SHP77 treated with DMSO at 0.1 percent for 48 hours (cell line): ENCODE data around the gene CPTP.

Experiments
- DNase-seq: peaks from one replicate; lab custom pipeline; 2025; lab: John Stamatoyannopoulos, UW

Gene CPTP

DNA sequence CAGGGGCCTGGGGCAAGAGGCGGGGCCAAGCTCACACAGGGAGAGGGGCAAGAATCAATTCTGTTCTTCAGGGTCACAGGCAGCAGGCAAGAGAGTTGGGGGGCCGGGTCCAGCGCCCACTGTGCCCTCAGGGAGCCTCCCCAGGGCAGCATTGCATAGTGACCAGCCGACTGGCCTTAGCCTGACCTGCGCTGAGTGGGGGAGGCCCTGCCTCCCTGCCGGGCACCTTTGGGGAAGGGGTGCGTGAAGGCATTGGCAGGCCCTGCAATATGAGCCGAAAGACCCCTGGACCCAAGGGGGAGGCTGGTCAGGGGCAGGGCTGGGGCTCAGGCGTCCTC lies 32.2 kb upstream of the CPTP start:
- DNase-seq: no peak

DNA sequence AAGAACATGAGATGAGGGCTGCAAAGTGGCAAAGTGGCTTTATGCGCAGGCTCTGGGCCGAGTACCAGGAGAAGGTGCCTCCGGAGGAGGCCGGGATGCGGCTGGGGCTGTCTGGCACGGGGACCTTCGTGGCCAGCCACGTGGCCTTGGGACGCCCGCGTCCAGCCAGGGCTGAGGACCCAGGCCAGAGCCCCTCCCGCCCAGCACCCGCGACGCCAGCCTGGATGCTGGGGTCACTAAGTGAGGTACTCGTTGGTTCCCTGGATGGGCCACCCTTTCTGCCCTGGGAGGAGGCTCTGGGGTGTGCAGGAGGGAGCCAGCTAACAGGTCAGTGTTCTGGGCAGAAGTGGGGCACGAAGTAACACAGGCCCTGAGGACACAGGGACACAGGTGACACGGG lies 31.8 kb upstream of the CPTP start:
- DNase-seq: no peak

DNA sequence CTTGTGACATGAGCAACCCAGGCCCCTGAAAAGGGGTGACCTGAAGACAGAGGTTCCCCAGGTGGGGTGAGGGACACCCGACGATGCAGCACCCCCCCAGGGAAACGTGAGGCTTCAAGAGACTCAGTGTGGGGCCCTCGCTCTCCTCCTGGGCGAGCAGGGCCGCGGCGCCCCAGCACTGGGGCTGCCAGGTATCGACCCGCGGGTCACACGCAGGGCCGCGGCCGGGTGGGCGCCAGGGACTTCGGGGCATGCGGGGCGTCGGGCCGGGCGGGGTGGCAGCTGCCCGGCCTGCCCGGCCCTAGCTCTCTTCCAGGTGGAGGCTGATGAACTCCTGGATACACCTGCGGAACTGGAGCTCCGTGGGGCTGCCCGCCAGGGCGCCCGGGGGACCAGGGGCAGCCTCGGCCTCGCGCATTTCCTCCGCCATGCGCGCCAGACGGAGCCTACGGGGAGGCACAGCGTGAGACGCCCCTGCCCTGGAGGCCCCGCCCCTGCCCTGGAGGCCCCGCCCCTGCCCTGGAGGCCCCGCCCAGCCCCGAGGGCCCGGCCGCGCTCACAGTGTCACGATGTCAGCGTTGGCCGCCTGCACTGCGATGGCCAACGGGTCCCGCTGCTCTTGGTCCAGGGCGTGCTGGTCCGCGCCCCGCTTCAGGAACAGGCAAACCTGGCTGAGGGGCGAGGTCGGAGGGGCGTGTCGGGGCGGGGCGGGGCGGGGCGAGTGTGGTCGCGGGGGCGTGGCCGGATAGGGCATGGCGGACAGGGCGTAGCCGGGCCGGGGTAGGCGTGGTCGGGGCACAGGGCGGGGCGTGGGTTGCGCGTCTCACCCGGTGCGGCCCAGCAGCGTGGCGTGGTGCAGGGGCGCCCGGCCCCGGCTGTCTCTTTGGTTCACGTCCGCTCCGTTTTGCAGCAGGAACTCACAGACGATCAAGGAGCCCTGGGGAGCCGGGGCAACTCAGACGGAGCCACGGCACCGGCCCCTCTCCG lies 31.0 kb upstream of the CPTP start:
- DNase-seq: no peak

DNA sequence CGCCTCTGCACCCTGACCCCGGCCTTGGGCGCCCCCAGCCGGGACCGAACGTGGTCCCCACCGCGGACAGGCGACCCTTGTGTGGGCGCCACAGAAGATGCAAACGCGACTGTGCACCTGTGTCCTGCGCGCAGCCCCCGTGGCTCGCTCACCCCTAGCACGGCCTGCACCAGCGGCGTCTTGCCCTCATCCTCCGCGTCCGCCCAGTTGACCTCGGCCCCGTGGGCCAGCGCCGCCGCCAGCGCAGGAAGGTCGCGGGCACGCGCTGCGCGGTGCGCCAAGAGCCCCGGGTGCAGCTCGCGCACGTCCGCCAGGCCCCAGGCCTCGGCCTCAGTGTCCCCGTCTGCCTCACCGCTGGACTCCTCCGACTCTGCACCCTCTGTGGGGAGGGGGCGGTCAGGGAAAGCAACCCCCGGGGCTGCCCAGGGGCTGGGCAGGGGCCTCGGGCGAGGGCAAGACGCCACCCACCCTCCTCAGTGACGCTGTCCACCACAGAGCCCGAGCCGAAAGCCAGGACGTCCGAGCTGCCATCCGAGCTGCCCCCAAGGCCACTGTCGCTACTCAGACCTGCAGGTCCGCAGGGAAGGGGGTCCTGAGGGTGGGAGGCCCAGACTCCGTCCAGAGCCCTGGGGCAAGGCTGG lies 30.2 kb upstream of the CPTP start:
- no peak for DNase-seq

DNA sequence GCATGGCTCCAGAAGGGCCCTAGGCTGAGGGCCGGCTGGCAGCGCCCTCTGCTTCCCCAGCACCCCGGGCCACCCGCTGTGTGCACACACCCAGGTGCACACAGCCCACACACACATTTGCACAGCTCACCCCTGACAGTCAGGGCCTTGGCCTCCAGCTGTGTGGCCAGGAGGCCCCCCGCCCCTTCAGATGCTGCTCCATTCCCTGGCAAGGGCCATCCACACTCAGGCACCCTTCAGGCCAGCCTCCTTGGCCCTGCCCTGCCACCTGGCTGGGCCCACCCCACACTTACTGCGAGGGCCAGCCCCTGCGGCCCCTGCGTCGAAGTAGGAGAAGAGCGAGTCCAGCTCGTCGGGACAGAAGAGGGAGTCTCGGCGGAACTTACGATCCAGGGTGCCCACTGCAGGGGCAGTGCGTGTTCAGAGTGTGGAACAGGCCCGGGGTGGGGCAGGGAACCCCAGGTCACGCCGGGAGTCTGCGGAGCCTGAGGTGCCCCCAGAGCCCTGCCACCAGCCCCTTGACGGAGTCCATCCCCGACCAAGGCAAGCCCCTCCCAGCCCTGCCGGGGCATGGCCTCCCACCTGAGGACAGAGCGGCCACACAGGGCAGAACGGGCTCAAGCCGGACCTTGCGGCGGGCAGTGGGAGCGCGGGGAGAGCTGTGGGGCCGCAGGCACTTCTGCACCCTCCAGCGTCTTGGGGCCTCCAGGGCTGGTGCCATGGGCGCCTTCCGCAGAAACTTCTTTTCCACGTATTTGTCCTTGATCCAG lies 29.3 kb upstream of the CPTP start:
- no peak for DNase-seq

DNA sequence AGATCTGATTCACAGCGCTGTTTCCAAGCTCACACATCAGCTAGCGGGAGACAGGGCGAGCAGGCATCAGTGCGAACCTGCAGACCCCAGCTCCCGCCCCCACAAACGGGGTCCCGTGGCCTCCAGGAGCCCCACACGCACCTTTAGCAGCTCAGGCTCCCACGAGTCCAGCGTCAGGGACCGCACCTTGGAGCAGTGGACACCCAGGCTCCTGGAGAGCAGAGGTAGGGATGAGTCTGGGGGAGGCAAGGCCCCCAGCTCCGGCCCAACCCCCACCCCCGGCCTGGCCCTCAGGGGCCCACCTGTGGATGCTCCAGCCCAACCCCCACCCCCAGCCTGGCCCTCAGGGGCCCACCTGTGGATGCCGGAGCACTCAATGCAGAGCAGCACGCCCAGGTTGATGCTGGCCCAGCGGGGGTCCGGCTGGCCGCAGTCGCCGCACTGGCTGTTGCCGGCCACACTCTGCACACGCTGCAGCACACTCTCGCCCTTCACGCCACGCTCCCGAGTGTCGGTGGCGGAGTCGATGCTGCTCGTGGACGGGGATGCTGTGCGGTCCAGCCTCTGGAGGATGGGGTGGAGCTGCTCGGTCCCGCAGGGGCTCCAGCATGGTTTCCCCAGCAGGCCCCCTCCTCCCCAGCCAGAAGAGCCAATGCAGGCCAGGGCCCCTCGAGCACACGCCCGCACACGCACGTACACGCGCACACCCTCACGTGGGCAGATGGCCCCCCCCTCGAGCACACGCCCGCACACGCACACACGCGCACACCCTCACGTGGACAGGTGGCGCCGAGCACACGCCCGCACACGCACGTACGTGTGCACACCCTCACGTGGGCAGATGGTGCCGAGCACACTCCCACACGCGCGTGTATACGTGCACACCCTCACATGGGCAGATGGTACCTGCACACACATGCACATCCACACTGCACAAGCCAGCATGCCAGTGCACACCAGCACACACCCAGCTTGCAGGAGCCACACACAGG lies 28.2 kb upstream of the CPTP start:
- DNase-seq: no peak

DNA sequence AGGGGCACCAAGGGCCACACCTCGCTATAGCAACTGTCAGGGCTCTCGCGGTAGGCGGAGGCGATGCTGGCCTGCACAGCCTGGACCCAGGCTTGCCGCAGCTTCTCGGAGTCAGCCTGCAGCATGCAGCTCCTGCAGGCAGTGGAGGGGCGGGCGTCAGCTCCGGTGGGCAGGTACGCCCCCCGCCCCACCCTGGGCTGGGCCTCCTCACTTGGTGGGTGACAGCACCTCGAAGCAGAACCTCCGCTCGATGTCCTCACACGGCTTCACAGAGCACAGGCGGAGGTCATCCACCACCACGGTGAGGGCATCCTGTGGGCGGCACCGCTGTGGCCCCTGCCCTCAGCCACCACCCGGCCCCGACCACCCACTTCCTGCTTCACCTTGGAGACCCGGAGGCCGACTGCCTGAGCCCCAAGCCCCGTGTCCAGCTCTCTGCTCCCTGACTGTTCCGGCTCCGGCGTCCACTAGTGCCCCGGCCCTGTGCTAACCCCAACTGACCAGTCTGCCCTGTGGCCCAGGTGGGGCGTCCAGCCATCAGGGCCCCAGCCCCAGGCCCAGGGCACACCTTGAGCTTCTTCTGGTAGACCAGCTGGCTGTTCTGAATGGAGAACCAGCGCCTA lies 26.7 kb upstream of the CPTP start:
- DNase-seq: no peak

DNA sequence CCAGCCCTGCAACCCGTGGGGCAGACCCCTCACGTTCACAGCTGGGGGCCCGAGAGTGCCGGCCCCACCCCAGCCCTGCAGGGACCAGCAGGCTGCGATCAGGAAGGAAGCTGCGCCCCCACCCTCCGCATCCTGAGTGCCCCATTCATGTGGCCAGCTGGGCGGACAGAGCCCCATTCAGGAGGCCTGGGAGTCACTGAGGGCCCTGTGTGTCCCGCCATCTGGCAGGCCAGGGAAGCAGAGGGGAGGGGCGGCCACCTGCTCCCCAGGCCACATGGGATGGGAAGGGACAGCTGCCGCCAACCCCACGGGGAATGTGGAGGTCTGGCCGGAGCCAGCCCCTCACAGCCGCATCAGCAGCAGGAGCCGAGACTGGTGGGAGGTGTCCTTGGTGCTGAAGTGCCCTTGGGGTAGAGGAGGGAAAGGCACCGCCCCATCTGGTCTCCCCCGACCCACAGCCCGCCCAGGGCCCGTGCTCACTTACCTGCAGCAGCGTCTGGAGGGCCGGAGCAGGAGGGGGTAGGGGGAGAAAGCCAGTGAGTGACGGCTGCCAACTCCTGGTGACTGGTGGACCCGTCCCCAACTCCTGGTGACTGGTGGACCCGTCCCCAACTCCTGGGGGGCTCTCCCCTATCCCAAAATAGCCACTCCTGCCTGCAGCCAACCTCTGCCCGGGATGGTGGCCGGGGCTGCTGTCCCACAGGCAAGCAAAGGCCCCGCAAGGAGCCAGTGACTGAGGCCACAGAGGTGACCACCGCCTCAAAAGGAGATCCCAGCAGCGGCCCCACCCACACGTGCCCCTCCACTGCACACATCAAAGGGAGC lies 25.5 kb upstream of the CPTP start:
- peak; percentile 60 for DNase-seq

DNA sequence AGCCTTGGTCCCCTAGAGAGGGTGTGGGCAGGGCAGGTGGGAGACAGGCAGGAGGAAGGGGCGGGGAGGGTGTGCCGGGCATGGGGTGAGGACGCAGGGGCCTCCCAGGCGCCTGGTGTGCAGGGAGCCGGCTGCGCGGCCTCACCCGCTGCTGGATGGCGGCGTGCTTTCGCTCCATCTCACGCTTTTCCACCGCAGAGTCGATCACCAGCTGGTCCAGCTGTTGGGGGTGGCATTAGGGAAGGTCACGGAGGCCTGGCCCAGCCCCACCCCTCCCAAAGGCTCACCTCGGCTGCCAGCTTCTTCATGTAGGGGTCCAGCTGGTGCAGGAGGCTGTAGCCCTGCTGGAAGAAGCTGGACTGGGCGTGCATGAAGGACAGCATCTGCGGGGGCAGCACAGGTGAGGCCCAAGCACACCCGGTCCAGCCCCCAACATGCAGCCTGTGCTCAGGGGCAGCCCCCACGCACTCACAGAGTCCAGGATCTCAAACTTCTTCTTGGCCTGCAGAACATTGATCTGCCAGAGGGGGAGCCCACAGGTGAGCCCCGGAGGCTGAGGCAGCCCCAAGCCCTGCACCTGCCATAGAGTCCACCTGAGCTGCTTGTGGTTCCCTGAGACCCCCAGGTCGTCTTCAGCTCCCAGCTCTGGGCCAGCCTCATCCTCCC lies 24.8 kb upstream of the CPTP start:
- DNase-seq: no peak

DNA sequence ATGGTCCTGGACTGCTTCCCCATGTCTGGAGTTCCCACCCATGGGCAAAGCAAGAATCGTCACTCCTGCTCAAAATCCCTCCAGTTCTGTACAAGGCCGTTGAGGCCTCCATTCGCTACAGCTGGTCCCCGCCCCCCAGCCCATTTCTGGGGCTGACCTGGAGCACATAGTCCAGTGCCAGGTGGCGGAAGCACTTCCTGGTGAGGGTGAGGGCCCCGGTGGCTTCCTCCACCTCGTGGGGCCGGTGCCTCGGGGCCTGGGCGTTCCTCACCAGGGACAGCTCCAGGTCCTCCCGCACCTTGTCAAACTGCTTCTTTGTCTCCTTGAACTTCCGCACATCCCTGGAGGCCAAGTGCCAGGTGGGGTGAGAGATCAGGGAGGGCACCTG lies 24.3 kb upstream of the CPTP start:
- DNase-seq: no peak

DNA sequence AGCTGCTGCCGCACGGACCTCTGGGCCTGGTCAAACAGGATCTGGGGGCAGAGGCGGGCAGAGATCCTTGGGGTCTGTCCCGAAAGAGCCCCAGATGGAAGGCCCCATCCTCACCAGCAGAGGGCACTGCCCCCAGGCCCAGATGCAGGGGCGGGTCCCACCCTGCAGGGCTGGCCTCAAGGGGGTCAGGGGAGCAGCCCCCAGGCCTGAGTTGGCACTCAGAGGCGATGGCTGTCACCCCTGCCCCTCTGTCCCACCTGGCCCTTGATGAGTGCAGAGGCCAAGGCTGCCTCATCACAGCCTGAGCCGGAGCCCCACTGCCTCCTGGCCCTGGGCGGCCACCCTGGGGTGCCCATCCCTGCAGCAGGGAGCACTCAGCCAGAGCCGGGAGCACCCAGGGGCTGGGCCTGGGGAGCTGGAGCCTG lies 22.6 kb upstream of the CPTP start:
- DNase-seq: no peak

DNA sequence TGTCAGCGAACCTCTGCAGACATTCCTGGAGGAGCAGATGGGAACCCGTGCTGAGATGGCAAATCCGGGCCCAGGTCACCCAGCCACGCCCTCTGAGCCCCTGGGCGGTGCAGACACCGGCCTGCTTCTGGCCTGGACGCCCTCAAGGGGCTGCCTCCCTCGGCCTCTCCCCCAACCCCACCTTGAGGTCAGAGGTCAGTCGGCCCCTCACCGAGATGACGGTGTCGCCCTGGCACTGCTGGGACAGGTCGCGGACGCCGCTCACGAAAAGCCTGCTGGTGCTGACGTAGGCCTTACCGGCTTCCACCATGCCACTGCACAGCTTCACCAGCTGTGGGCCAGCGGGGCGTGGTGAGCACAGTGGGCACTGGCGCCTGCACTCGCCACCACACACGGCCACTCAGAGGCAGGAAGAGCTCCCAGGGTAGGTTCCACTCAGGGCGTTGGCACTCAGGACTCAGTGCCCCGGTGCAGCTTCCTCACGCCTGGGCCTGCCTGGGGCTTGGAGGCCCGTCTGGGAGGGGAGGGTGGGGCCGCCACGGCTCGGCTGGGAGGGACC lies 21.6 kb upstream of the CPTP start:
- DNase-seq: no peak

DNA sequence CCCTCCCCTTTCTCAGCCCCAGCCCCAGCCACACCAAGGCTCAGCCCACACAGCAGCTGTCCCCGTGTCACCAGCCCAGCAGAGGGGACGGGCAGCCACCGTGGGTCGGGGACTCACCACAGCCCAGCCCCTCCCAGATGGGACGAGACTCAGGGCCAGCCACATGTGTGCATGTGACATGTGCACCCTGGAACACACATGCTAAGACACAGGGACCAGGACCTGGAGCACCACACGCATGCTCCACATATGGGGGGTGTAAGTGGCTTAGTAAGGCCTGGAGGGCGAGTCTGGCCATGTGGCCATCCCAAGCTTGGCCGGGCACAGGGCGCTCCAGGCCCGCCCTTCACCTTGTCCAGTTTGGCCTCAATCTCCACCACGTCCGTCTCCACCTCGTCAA lies 20.9 kb upstream of the CPTP start:
- DNase-seq: no peak

DNA sequence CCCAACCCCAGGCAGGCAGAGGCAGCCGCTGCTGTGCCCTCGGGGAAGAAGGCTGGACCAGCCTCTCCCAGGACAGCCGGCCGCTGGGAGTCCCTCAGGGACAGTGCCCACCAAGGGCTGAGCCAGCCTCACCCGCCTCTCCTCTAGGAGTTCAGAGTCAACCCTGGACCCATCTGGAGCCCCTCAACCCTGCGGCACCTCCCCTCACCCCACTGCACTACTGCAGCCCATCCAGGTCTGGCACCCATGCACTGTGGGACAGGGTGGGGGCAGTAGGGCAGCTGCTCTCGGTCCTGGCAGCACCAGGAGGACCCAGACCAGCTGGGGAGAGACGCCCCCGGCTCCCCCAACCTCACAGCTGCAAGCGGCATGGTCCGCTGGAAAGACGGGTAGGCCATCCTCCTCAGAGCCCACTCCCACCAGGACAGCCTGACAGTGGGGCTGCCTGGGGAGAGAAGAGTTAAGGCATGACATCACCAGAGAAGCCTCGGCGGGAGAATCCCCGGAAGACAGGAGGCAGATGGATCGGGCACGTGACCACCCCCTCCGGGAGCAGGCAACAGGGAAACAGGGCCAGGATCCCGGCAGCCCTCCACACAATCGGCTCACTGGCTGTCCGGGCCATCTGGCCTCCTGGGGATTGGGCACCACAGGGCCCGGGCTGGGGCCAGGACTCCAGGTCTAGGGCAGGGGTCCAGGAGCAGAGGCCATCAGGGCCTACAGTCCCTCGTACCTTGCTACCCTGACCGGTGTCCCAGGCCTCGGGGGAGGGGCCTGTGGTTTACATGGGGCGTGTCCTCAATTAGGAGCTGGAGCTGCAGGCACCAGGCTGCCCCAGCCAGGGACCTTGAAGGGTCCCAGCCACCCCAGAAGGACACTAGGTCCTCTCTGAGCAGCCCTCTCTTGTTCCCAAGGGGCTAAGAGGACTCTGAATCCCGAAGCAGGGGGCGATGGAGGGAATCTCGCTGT lies 20.0 kb upstream of the CPTP start:
- DNase-seq: peak; percentile 70

DNA sequence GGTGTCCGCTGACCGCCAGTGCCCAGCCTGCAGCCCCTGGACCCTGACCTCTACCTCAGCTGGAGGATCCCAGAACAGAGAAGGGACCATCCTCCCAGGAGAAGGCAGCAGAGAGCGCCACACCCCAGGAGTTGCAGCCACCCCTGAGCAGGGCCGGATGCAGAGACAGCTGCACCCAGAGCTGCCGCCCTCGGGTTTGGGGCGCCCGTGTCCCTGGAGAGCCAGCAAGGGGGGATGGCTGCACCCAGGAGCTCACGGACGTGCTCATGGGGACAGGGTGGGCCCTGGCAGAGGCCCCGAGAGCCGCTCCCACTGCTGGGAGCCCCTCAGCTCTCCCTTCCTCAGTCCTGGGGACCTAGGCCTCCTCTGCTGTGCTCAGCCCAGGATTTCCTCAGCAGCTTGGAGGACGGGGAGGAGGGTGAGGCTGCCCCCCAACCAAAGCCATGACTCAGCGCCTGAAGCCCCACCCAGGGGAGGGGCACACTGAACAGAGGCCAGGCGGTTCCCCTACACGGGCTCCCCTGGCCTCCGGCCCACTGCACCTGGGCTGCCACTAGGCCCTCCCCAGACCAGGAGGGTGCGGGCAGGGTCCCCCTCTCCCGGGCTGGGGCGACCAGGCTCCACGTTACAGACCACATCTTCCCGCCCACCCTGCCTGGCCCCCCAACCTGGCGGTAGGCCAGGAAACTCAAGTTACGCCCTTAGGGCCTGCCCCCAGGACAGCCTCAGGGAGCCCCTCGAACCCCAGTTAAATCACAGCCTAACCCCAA lies 19.1 kb upstream of the CPTP start:
- peak; percentile 28 for DNase-seq

DNA sequence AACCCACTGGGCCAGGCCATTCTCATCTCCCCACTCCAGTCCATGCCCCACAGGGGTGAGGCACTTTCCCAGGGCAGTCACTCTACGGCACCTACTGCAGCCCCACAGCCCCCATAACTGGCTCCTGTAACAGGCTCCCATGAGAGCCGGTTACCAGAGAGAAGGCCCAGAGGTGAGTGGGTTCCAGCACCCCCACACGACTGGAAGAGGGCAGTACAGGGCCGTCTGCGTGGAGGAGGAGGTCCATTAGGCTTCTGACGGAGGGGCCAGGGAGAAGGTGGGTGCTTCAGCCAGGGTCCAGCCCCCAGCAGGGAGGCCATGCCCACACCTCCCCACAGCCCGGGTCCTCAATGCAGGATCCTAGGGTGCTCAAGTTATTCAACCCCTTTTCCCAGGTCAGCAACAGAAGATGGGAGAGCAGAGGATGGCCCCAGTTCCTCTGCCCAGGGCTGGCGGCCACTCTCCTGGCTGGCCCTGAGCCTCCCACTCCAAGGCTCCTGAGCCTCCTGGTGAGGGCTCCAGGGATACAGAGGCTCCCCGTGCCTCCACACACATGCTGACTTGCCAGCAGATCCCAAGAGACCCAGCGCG lies 18.4 kb upstream of the CPTP start:
- no peak for DNase-seq

DNA sequence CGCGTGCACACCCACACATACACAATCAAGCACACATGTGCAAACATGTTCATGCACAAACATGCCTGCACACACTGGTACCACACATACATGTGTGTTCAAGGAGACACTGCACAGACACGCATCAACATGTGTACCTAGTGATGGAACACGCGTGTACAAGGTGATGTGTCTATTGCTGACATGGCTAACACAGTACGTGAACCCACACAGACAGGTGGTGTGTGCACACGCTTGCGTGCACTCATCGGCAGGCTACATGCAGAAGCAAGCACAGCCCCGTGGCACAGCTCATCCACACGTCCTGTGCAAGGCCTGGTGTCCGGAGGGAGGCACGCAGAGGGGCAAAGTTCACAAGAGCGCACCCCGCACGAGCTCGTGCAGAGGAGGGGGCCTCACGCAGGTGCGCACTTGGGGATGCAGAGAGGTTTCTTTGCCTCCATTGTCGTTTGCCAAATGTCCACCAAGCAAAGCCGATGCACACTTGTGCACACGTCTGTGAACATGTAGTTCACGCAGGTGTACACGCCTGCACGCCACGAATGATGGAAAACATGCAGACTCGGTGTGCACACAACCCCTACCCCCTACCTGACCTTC lies 17.8 kb upstream of the CPTP start:
- no peak for DNase-seq
